Measurements from ENCODE around the gene HSPG2. TPM values are rescaled to one million over a fixed set of nuclear protein-coding genes. Genes with fewer than 3 reads are reported as not detected.

The HSPG2 gene
- total and polyA plus RNA-seq, 2 of the 8 experiments (the other 6 are each of a cell fraction or from before 2014, with no cell fraction given): 17.8 to 111 TPM

- peaks cover 0 to 2% (median 1%) of the 10 kb centered on the region in 4 experiments; a peak in 3 of 7 replicates for H3K4me1 ChIP-seq (replicated peaks in 1 of 4; ENCODE audit: control insufficient read depth in 3 of 4, insufficient read depth in 4 of 4, low read length in 3 of 4)
- DNase-seq (ENCODE audit: low read depth in 1 of 2, low spot score in 2 of 2) (no peak), FAIRE-seq (no peak)
- CTCF ChIA-PET (ENCODE audit: partially characterized antibody): no interaction called here
- peaks cover 6% of the 10 kb centered on the region for H3K23me2 ChIP-seq (ENCODE audit: low read depth, low read length)
- no peak overlapping the region for H2BK15ac ChIP-seq (ENCODE audit: low read length)
- H2BK12ac ChIP-seq (ENCODE audit: low read depth, low read length): no peak overlapping the region
- 0 out of 4 replicates have a peak, but pooled peaks cover 0 to 2% of the 10 kb centered on the region in 2 experiments for H3K9me3 ChIP-seq (ENCODE audit: insufficient read depth in 2 of 2, low read depth in 1 of 2, low read length in 1 of 2)
- no peak overlapping the region for H3K9ac ChIP-seq (replicated peaks in 1 of 4; ENCODE audit: extremely low read depth in 1 of 4, low read depth in 3 of 4, low read length in 3 of 4)
- no peaks in the 10 kb centered on the region for H3K27me3 ChIP-seq (replicated peaks in 1 of 4; ENCODE audit: control insufficient read depth in 3 of 4, extremely low read depth in 1 of 4, insufficient read depth in 3 of 4, low read length in 3 of 4)
- no peak overlapping the region for H3K56ac ChIP-seq (replicated peaks; ENCODE audit: insufficient read length, low read depth, low read length)
- H4K5ac ChIP-seq (ENCODE audit: insufficient read length, low read depth, low read length): no peak overlapping the region
- no peak overlapping the region for H4K91ac ChIP-seq (replicated peaks; ENCODE audit: insufficient read length, low read length)
- H3K27ac ChIP-seq (ENCODE audit: low read depth, low read length): no peak overlapping the region
- no peak overlapping the region for H2AFZ ChIP-seq (ENCODE audit: low read length)
- peaks cover 54 to 77% of the 10 kb centered on the region in 2 experiments for H3K79me2 ChIP-seq (ENCODE audit: control insufficient read depth in 1 of 2, insufficient read depth in 2 of 2, low read length in 2 of 2)
- no peak overlapping the region for H3K4me2 ChIP-seq (ENCODE audit: insufficient read depth in 1 of 2, low read depth in 2 of 2, low read length in 2 of 2)
- no peaks in the 10 kb centered on the region; the same call in 1 of the 2 replicates for H3K79me1 ChIP-seq (ENCODE audit: low read depth, low read length)
- H3K23ac ChIP-seq (ENCODE audit: insufficient read length): no peak overlapping the region
- no peak overlapping the region for H3K4ac ChIP-seq (replicated peaks; ENCODE audit: insufficient read length, low read depth, low read length)
- no peak overlapping the region for H2BK120ac ChIP-seq (replicated peaks; ENCODE audit: low read depth, low read length)
- H4K20me1 ChIP-seq (replicated peaks in 1 of 2; ENCODE audit: control insufficient read depth in 1 of 2, insufficient read depth in 2 of 2, low read length in 2 of 2): peaks cover 3 to 5% of the 10 kb centered on the region in 2 experiments
- H3K18ac ChIP-seq (ENCODE audit: extremely low read depth, low read length): no peak overlapping the region
- H3K4me3 ChIP-seq (ENCODE audit: extremely low read depth in 1 of 4, insufficient read depth in 2 of 4, low read depth in 3 of 4, low read length in 4 of 4): no peak overlapping the region
- no peak overlapping the region for H4K8ac ChIP-seq (ENCODE audit: extremely low read depth, insufficient read depth, low read length)
- WGBS, 2 experiments (ENCODE audit: extremely low coverage in 1 of 2, insufficient coverage in 1 of 2, insufficient read length in 1 of 2, insufficient replicate concordance in 2 of 2, low coverage in 1 of 2, low lambda C conversion rate in 2 of 2, missing lambda C conversion rate in 1 of 2): 92% methylated on average over 12 of the region's 12 CpGs; no CpG with 5 or more reads in 1 of the 2 experiments
- POLR2A ChIA-PET (ENCODE audit: partially characterized antibody): interaction anchor here (1.8 kb wide), 1 partner anchor 24 kb away, joined by 3 read pairs; no protein-coding TSS in a partner anchor
- no peaks in the 10 kb centered on the region for H3K36me3 ChIP-seq (ENCODE audit: control insufficient read depth in 2 of 4, insufficient read depth in 4 of 4, low read length in 3 of 4)
- H2AK5ac ChIP-seq (ENCODE audit: low read depth, low read length): no peak overlapping the region
- H2BK20ac ChIP-seq (ENCODE audit: low read length): no peak overlapping the region
- no peak overlapping the region for H3K14ac ChIP-seq (ENCODE audit: insufficient read length)
- no peak overlapping the region for H2BK5ac ChIP-seq (ENCODE audit: low read depth, low read length)
- TF ChIP-seq POLR2AphosphoS5 (IDR thresholded peaks at IDR 0.05; ENCODE audit: low read depth, low read length) (no peak), KDM1A (IDR thresholded peaks at IDR 0.05; ENCODE audit: borderline replicate concordance, low read length) (no peak), ZNF274 (IDR thresholded peaks at IDR 0.05; ENCODE audit: borderline replicate concordance, extremely low read depth, low read length) (no peak), SIX5 (IDR thresholded peaks at IDR 0.05; ENCODE audit: low read depth, low read length) (no peak), TEAD4 (IDR thresholded peaks at IDR 0.05; ENCODE audit: low read depth, low read length) (no peak), KDM4A (IDR thresholded peaks at IDR 0.05; ENCODE audit: low read depth, low read length, severe bottlenecking) (no peak)
Observed at GRCh38 chr1:21779613-21780521, 157.2 kb downstream of the HSPG2 start.
